H1 (cell line): ENCODE measurements around the gene MMP12. TPM values are rescaled to one million over a fixed set of nuclear protein-coding genes. Genes with fewer than 3 reads are reported as not detected.

ENCODE experiments used
- CHD1 ChIP-seq: IDR thresholded peaks from 2 replicates; pipeline ENCODE4 v1.6.1; 2012; ENCODE audit warnings: low read depth, low read length, improper control_type of control experiment
- JUND ChIP-seq: IDR thresholded peaks from 2 replicates; pipeline ENCODE4 v1.6.1; 2011; ENCODE audit warnings: mild to moderate bottlenecking, improper control_type of control experiment, low read length
- NRF1 ChIP-seq: IDR thresholded peaks from 2 replicates; pipeline ENCODE4 v1.6.1; 2011; ENCODE audit warnings: mild to moderate bottlenecking, low read depth, low read length, improper control_type of control experiment
- polyA plus RNA-seq, 7 experiments: library from polyadenylated mRNA; depleted of rRNA in 3 of 7; stranded (reverse) in 5 of 7; unstranded in 2 of 7; fragments of >200 nt in 5 of 7; fragments of 200-250 nt in 2 of 7; gene quantifications; 1 replicate in 5 of 7; 2 replicates in 1 of 7; 4 replicates in 1 of 7; pipeline versions ENCODE4 v1.2.1 to v1.2.3, GENCODE V29; 2011 to 2013; ENCODE audit warnings: missing spikeins in 2 of 7, mixed read lengths in 2 of 7
- total RNA-seq: library from RNA; stranded (reverse); fragmentation: NEBNext Ultra II Directional; extraction: Animal tissue kit (Norgen Biotek cat#: 25700); gene quantifications from 2 replicates; pipeline ENCODE4 v1.2.1, GENCODE V29; 2021

Gene MMP12
- total and polyA plus RNA-seq, 2 of the 8 experiments (the other 6 are each of a cell fraction or from before 2014, with no cell fraction given) = not detected

DNA sequence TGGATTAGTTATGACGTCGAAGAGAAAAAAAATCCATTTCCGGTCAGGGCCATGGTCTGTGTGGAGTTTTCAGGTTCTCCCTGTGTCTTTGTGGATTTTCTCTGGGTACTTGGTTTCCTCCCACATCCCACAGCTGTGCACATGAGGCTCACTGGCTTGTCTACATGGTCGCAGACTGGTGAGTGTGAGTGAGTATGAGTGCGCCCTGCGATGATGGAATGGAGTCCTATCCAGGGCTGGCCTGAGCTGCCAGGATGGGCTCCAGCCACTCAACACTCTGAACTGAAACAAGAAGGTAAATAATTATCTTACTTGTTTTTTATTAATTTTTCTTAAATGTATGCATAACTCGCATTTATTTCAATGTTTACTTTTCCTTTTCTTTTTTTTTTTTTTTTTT, 42.2 kb downstream of the MMP12 start (continued):
- TF ChIP-seq CHD1 = no peak
- TF ChIP-seq NRF1 = no peak
- TF ChIP-seq JUND = no peak
